ENCODE data around the gene CSMD2.

Gene CSMD2

DNA sequence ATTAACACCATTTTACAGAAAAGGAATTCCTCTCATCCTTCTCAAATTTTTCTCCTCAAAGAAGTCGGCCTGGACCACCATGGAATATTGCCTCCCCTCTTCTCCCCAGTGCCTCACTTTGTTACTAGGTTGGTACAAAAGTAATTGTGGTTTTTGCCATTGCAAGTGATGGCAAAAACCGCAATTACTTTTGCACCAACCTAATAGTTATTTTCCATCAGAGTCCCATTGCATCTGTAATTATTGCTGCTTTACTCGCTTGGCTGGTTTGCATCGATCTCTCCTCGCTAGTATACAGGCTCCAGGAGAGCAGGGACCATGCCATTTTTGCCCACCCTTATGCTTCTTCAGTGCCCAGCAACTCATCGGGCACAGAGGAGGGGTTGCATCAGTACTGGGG, 10.7 kb upstream of the CSMD2 start:
- TF ChIP-seq, protein P1, sequence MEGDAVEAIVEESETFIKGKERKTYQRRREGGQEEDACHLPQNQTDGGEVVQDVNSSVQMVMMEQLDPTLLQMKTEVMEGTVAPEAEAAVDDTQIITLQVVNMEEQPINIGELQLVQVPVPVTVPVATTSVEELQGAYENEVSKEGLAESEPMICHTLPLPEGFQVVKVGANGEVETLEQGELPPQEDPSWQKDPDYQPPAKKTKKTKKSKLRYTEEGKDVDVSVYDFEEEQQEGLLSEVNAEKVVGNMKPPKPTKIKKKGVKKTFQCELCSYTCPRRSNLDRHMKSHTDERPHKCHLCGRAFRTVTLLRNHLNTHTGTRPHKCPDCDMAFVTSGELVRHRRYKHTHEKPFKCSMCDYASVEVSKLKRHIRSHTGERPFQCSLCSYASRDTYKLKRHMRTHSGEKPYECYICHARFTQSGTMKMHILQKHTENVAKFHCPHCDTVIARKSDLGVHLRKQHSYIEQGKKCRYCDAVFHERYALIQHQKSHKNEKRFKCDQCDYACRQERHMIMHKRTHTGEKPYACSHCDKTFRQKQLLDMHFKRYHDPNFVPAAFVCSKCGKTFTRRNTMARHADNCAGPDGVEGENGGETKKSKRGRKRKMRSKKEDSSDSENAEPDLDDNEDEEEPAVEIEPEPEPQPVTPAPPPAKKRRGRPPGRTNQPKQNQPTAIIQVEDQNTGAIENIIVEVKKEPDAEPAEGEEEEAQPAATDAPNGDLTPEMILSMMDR (IDR thresholded peaks at IDR 0.05; ENCODE audit: insufficient read depth, low read length, missing control alignments) = no peak
- no peak overlapping the region for H3K4me3 ChIP-seq (ENCODE audit: low read depth, low read length)
- POLR2A ChIA-PET = no interaction called here
- CTCF ChIA-PET = interaction anchor here (0.6 to 1.6 kb wide), 3 partner anchors 12 to 443 kb away, joined by 3 to 4 read pairs (median 3); no protein-coding TSS in a partner anchor
- no peak for DNase-seq (ENCODE audit: low read depth, low spot score)

DNA sequence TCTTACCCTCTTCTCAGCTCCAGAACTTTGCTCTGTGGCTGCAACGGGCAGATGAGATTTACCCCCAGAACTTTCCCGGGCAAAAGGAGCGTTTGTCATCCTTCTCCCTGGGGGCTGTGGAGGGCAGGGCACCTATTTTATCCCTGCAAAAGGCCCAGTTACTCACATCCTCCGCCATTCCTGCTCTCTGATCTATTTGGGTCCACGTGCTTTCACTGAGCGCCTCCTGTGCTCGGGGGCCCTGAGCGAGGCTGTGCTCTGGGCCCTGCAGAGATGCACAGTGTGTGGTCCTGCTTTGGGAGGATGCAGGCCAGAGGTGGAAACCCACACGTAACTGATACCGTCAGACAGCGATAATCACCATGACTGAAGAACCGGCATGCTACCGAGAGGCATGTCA, 2.4 kb upstream of the CSMD2 start:
- ChIA-PET POLR2A (no interaction called here), CTCF (no interaction called here)
- TF ChIP-seq, protein P1 (IDR thresholded peaks at IDR 0.05; ENCODE audit: insufficient read depth, low read length, missing control alignments) = no peak
- no peak for DNase-seq (ENCODE audit: low read depth, low spot score)
- H3K4me3 ChIP-seq (ENCODE audit: low read depth, low read length) = no peak overlapping the region

DNA sequence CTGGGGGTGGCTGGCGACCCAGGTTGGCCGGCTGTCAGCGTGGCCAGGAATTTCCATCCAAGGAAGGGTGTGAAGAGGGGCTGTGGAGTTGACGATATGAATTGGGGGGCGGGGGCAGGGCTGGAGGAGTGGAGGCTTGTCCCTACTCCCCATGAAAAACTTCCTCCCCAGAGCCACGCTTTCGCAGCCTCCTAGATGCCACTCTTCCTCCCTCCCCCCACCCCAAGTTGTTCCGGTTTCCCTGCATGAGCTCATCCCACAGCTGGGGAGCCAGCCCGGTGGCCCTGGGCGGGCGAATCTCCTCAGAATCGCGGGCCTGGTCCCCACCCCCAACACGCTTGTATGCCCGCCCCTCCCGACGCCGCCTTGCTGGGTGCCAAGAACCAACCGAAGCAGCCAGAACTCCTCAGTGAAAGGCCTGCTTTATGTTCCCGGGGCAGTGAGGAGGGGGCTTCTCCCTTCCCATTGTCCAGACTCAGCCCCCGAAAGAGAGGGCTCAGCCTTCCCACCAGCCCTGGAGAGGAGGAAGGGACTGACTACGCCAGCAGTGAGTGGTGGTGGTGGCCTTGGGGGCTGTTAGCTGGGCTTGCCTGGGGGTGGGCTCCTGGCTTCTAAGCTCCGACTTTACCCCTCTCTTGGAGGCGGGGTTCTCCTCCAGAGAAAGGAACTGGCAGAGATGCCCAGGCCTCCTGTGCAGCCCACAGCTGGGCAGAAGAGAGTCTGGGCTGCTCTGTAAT, 1.8 kb upstream of the CSMD2 start:
- POLR2A ChIA-PET = interaction anchor here (0.6 kb wide), 1 partner anchor 99 kb away, joined by 3 read pairs; no protein-coding TSS in a partner anchor

DNA sequence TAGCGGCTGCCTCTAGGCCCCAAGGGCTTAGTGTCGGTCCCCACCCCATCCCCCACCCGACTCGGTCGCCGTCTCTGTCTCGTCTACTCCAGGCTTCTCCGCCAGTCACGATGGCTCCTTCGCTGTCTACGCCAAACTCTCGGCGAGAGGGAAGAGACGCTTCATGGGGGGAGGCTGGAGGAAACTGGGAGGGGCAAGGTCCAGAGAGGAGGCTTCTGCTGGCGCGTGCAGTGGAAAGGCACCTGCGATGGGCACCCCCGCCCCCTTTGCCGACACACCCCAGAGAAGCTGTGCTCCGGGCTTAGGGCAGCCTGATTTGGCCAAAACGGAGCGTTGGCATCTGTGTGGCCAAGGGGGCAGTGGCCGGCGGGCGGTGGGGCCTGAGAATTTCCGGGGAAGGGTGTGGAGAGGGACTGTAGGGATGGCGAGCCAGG, 1.2 kb upstream of the CSMD2 start:
- peak overlapping the region; percentile 43 for H3K4me3 ChIP-seq (ENCODE audit: low read depth, low read length)
- ChIA-PET CTCF (interaction anchor here (1.5 to 4.7 kb wide), 3 partner anchors 13 to 533 kb away, joined by 4 to 29 read pairs (median 5); no protein-coding TSS in a partner anchor), POLR2A (no interaction called here)
- DNase-seq (ENCODE audit: low read depth, low spot score) = no peak
- TF ChIP-seq, protein P1 (IDR thresholded peaks at IDR 0.05; ENCODE audit: insufficient read depth, low read length, missing control alignments) = no peak

More for the DNA sequence above, 1.8 kb upstream of the CSMD2 start:
- CTCF ChIA-PET = interaction anchor here (4.7 kb wide), 1 partner anchor 526 kb away, joined by 29 read pairs; no protein-coding TSS in a partner anchor
- DNase-seq (ENCODE audit: low read depth, low spot score) = no peak
- TF ChIP-seq, protein P1 (IDR thresholded peaks at IDR 0.05; ENCODE audit: insufficient read depth, low read length, missing control alignments) = no peak
- H3K4me3 ChIP-seq (ENCODE audit: low read depth, low read length) = peak overlapping the region; percentile 43

DNA sequence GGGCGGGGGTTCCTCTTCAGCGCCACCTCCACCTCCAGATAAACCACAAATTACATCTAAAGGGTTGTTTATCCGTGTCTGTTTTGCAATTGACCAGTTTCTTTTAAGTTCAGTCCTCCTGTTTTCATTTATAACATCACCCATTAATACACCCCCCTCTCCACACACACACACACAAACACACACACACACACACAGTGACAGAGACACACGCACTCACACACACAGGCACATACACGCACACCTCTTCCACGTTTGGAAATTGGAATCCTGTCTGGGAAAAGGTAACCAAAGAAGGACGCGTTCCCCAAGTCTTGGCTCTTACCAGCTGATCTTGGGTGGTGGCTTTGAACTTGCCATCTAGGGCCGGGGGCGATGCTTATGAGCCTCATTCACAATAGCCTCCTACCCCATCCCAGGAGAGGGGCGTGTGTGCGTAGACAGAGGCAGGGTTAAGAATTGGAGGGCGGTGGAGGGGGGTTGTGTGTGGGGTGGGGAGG, 442 bp upstream of the CSMD2 start:
- CTCF ChIA-PET = interaction anchor here (1.0 to 4.7 kb wide), 7 partner anchors 12 to 532 kb away, joined by 3 to 114 read pairs (median 4); no protein-coding TSS in a partner anchor
- DNase-seq (ENCODE audit: low read depth, low spot score) = no peak
- POLR2A ChIA-PET = interaction anchor here (0.9 kb wide), 1 partner anchor 505 kb away, joined by 3 read pairs; no protein-coding TSS in a partner anchor
- H3K4me3 ChIP-seq (ENCODE audit: low read depth, low read length) = peak overlapping the region; percentile 75
- TF ChIP-seq, protein P1 (IDR thresholded peaks at IDR 0.05; ENCODE audit: insufficient read depth, low read length, missing control alignments) = no peak

Data from AG04449 (cell line).